NCI-H748 (cell line): ENCODE measurements around the gene SUGP2.
A peak's percentile ranks its signal among the peaks of the same experiment; 100 is the strongest.

Experiments
- DNase-seq: peaks from one replicate; lab custom pipeline; 2025; ENCODE audit not compliant: unreplicated experiment; lab: John Stamatoyannopoulos, UW

SUGP2 gene

DNA sequence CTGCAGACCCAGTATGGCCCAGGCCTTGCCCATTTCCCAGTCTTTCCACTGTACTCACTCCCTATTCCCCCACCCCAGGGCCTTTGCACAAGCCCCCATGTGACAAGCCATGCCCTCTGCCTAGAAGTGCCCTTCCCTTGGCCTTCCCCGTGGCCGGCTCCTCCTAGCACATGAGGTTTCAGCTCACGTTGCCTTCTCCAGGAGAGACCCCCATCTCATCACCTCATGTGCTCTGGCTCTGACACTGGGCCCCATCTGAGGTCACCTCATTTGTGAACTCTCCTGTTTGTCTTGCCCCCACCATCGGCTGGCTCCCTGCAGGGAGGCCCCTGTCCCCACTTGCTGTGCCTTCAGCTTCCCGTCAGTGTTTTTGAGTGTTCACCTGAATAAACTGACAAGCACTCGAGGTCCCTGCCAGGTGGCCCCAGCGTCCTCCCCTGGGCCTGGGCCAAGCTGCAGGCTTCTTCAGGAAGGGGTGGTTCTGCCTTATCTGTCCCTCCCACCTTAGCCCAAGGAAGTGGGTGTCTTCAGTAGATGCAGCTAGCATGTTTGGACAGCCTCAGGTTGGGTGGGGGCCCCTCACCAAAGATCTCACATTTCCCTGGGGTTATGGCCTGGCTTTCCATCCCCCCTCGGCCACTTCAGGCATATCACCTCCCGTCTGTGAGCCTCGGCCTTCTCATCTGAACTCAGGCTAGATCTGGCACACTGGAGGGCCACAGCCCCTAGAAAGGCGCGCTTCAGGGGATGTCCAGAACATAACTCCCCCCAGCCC lies 26.7 kb upstream of the SUGP2 start:
- DNase-seq: no peak

DNA sequence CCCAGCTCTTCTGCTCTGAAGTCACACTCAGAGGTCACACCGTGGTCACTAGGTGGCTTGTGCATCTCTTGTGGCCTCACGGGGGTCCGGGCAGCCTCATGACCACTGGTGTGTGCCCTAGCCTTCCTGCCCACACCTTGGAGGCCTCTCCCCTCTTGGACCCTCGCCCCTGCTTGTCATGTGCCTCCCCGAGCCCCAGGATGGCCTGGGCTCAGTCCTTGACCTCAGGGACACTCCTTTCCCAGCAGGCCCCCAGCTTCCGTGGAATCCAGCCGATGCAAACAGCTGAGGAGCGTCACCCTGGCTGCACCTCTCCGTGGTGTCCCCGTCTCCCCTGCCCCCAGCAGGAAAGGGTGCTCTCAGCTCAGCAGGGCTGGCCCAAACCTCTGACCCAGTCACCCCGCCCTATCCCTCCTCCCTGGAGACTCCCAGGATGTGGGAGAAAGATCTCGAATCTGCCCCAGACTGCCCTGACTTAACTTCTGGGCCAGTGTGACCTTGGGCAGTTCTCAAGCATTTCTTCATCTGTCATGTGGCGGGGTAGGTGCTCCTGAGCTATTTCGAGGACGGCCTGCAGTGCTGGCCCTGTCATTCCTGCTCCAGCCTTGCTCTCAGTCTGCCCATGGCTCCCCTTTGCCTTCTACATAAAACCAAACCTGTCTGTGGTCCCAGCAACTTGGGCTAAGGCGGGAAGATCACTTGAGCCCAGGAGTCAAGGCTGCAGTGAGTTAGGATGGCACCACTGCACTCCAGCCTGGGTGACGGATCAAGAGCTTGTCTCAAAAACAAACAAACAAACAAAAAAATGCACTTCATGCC lies 25.9 kb upstream of the SUGP2 start:
- DNase-seq: no peak

DNA sequence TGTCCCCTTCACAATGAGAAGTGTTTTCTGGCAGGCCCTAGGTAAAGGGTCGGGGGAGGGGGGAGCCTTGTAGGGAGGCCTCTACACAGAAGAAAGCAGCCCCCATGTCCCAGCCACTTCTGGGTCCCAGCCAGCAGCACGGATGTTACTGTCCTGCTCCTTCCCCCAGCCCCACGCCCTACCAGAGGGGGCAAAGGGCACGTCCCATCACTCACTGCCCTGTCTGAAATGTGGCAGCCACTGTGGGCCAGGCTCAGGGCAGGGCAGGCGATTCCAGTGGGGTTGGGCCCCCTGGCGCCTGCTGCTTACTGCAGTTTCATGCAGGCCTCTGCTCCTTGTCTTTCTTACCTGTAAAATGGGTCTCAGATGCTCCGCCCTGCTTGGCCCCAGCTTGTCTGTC lies 24.4 kb upstream of the SUGP2 start:
- DNase-seq: no peak

DNA sequence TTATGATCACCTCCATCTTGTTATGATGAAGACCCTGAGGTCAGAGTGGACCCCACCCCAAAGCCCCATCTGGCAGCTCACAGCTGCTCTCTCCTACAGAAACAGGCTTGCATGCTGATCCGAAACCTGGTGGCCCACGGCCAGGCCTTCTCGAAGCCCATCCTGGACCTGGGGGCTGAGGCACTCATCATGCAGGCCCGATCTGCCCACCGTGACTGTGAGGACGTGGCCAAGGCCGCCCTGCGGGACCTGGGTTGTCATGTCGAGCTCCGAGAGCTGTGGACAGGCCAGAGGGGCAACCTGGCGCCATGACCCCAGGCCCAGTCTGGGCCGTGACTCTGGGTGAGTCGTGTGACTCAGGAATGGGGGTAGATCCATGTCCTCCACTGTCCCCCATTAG lies 24.0 kb upstream of the SUGP2 start:
- DNase-seq: no peak

DNA sequence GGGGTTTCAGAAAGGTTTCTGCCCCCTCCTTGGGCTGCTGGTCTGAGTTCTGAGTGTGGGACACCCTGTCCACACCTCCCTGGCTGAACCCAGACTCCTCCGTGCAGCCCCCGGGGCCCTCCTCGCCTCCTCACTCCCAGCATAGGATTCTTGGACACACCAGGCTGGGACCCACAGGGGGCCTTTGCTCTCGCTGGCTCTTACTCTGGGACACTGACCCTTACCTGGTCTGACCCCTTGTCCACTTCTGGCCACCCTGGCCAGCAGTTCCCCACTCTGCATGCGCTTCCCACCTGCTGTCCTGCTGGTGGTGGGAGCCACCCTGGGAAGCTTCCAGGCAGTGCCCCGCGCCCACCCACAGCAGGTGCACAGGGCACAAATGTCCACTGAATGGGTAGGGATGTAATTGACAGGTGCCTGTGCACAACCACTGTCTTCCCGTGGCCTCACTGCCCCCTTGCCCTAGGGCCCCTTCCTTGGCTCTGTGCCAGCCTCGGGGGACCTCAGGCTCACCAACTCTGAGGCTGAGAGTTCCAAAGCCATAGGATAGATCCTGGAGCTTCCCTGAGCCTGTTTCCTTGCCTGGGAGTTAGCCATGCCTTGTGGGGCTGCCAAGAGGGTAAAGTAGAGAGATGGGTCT lies 23.4 kb upstream of the SUGP2 start:
- no peak for DNase-seq

DNA sequence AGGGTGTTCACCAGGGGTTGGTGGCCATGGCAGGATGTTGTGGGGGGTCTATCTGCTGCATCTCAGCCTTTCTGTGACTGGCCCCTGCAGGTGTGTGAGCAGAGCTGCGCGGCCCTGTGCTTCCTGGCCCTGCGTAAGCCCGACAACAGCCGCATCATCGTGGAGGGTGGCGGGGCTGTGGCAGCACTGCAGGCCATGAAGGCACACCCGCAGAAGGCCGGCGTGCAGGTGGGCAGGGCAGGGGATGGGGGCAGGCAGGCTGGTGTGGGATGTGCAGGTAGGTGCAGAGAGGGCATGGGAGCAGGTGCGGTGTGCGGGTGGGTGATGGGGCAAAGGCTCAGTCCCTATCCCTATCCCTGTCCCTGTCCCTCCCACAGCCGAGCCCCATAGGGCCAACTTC lies 22.4 kb upstream of the SUGP2 start:
- no peak for DNase-seq

DNA sequence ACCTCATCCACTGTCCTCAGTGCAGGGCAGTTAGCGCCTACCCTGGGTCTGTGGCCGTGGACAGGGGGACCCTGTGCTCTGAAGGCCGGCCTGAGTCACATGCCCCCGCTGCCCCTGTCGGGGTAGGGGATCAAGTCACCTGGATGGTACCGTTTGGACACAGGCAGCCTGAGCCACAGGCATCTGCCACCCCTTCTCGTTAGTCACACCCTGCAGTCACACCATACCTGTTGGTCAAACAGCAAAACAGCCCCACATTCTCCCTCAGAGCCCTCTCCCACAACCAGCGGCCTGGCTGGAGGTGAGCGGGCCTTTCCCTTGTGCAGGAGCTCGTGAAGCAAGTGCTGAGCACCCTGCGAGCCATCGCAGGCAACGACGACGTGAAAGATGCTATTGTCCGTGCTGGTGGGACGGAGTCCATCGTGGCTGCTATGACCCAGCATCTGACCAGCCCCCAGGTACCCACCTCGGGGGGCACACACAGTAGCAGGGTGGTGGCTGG lies 21.7 kb upstream of the SUGP2 start:
- DNase-seq: no peak

DNA sequence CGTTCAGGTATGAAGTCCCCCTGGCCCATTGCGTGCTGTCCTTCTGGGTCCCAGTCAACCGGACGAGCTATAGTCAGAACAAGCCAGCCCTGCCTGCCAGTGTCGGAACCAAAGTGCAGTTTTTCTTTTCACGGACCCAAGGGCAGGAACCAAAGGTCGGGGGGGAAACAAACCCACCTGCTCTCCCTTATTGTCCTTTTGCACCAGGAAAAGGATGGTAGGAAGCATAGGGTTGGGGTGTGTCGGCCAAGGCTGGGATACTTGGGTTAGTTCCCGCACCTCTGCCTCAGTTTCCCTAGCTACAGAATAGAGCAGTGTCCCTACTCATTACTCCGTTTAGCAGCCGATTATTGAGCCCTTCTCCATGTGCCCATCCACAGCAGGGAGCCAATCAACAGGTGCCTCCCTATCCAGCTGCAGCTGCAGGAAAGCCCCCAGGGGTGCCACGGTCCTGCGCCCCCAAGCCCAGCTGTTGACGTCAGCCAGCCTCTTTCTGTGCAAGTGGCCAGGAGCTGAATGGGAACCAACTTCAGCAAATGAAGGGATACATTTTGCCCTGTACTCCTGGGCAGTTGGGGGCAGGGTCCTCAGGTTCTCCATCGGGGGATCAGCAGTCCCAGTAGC lies 21.1 kb upstream of the SUGP2 start:
- DNase-seq: no peak

DNA sequence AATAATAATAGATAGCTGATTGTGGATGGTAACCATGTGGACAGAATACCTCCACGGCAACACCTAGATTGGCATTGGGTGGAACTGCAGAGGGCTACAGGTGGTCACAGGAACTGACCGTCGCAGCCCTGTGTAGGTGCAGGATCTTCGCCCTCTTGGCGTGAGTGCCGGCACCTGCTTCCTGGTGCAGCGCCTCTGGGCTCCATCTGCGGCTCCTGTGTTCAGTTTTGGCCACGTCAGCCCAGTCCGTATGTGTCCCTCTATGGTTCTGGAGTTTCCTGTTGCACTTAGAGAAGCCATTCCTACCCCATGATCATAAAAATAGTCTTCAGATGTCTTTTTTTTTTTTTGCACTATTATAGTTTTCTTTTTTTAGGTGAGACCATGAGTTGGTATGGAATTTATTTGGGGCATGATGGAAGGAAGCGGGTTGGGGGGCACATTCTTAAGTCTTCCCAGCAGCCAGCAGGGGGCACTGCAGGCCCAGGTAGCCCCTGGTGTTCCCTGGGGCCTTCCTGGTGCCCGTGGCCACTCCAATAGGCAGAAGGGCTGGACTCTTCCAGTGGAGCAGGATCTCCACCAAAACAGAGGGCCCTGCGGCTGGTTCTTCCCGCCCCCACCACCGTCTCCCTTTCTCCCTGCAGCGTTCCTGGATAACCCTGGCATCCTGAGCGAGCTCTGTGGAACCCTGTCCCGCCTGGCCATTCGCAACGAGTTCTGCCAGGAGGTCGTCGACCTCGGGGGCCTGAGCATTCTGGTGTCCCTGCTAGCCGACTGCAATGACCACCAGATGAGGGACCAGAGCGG lies 20.4 kb upstream of the SUGP2 start:
- peak; percentile 31 for DNase-seq

DNA sequence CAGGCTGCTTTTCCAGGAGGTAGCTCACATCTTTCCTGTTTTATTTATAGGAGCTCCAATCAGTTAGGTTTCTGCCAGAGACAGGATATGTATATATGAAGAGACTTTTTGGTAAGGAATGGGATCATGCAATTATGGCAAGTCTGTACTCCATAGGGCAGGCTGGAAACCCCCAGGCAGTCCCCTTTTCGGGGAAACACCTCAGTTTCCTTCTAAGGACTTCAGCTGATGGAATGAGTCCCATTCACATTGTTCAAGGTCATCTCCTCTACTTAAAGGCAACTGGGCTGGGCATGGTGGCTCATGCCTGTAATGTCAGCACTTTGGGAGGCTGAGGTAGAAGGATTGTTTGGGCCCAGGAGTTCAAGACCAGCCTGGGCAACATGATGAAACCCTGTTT lies 19.6 kb upstream of the SUGP2 start:
- DNase-seq: no peak

DNA sequence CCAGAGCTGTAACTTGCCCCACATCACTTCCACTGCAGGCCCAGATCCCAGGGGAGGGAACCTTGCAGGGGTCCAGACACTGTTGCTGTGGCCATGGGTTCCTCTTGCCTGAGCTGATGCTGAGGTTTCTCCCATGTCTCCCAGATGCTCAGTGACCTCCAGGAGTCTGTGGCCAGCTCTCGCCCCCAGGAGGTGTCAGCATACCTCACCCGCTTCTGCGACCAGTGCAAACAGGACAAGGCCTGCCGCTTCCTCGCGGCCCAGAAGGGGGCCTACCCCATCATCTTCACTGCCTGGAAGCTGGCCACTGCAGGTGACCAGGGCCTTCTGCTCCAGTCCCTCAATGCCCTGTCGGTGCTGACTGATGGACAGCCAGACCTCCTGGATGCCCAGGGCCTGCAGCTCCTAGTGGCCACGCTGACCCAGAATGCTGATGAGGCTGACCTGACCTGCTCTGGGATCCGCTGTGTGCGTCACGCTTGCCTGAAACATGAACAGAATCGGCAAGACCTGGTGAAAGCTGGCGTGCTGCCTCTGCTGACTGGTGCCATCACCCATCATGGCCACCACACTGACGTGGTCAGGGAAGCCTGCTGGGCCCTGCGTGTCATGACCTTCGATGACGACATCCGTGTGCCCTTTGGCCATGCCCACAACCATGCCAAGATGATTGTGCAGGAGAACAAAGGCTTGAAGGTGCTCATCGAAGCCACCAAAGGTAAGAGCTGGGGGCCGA lies 18.3 kb upstream of the SUGP2 start:
- no peak for DNase-seq

DNA sequence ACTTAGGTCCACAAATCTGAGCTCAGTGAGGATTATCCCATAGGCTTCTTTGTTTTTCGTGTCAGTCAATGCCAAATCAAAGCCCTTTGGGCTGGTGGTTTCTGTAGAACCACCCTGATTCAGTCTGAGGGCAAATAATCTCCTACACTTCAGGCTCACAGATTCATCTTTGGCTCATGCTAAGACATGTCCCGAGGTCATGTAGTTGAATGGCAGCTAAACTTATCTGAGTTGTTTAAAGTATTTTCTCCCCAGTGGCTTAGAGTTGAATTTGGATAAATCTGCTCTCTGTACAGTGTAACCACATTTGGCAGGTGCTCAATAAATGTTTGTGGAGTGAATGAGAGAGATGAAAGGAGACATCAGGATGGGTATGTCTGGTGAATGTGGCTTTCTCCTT lies 17.4 kb upstream of the SUGP2 start:
- DNase-seq: no peak

DNA sequence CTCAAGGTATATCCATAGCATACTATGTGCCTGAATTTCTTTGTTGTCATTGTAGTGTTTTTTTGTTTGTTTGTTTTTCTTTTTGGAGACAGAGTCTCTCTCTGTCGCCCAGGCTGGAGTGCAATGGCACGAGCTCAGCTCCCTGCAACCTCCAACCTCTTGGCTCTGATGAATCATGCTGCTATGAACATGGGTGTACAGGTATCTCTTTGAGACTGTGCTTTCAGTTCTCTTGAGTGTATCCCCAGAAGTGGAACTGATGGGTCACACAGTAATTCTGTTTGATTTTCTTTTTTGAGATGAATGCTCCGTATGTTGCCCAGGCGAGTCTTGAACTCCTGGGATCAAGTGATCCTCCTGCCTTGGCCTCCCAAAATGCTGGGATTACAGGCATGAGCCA lies 16.8 kb upstream of the SUGP2 start:
- no peak for DNase-seq

DNA sequence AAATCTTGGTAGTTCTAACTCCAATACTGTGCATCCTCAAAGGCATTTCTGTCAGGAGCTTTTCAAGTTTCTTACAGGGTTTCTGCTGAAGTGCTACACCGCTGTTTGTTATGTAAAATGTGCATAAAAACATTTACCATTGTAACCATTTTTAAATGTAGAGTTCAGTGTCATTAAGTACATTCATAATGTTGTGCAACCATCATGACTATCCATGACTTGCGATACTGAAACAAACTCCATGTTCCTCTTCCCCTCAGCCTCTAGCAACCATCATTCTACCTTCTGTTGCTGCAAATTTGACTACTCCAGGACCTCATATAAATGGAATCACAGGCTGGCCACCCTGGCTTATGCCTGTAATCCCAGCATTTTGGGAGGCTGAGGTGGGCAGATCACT lies 16.1 kb upstream of the SUGP2 start:
- DNase-seq: no peak

DNA sequence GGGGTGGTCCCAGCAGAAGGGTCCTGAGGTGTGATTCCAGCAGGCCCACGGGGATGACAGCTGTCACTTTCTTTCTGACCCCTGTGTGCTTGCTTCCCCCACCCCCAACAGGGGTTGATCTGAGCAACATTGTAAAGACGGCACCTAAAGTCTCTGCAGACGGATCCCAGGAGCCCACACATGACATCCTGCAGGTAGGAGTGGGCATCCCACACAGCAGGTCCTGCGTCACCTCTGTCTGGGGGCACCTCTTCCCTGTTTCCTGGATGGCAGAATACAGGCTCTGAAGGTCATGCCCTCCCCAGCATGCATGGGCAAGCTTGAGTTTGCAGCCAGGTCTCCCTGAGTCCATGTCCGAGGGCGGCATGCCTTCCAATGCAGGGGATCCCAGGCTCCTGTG lies 10.6 kb upstream of the SUGP2 start:
- DNase-seq: no peak

DNA sequence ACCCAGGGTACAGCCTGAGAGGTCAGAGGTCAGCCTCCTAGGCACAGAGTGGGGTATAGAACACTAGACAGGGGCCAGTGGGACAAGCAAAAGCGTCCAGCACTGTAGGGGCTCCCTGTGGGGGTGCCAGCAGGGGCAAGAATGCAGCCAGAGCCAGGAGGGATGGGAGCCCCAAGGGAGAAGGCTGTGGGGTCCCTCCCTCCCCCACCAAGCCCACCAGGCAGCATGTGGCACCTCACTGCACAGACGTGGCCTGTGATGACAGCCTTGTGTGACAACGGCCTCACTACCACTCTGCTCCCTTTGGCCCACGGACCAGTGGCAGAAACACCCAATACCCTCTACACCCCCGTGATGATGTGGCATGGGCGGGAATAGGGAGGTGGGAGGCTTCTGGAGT lies 10.2 kb upstream of the SUGP2 start:
- no peak for DNase-seq

DNA sequence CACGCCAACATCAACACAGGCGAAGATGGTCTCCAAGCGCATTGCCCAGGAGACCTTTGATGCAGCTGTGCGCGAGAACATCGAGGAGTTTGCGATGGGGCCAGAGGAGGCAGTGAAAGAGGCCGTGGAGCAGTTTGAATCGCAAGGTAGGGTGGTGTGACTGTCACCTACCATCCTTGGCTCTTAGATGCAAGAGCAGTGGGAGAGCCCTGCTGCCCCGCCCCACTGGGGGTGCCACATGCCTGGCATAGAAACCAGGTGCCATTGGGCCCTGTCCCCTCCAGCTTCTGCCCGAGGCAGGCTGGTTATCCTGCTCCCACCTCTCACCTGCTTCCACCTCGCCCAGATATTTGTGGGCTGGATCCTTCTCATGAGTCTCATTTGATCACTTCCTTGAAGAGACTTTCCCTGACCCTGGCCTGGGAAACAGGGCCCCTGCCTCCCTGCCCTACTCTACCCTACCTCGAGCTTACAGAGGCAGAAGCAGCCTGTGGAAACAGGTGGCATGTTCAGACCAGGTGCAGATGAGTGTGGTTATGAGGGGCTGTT lies 9.5 kb upstream of the SUGP2 start:
- no peak for DNase-seq

DNA sequence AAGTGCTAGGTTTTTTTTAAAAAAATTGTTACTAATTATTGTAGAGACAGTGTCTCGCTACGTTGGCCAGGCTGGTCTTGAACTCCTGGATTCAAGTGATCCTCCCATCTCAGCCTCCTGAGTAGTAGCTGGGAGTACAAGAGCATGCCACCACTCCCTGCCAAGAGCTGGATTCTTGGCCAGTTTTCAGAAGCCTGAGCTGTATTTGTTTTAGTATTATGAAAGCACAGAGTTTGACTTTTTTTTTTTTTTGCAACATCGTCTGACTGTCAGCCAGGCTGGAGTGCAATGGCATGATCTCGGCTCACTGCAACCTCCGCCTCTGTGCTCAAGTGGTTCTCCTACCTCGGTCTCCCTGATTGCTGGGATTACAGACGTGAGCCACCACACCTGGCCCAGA lies 7.1 kb upstream of the SUGP2 start:
- no peak for DNase-seq

DNA sequence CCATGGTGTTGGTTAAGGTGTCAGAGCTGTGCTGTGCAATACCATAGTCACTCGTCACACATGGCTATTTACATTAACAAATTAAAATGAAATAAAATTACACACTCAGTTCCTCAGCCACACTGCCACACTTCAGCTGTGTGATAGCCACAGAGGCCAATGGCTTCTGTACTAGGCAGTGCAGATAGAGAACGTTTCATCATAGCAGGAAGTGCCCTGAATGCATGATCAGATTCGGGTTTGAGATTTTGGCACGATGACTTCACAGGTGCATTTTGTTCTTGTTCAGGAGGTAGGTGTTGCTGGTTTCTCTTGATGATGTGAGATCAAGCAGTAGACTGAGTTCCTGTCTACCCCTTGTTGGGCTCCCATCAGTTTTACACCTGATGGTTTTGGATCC lies 6.6 kb upstream of the SUGP2 start:
- no peak for DNase-seq

DNA sequence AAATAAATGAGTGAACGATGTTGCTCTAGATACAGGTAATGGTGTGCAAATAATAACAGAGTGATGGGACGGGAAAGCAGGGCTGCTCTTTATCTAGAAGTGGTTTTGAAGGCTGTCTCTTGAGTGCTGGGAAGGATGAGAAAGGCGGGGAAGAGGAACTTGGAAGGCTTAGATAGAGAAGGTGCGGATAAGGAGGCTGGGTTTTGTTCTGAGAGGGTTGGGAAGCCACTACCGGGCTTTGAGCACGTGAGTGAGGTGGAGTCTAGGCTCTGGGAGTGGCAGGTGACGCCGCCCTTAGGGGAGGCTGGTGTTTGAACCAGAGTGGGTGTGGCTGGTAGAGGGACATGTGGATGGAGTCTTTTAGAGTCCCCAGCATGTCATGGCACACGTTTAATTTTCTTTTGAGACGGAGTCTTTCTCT lies 897 bp upstream of the SUGP2 start:
- peak; percentile 77 for DNase-seq
